ENCODE results near the gene PLEKHG5. TPM values are rescaled to one million over a fixed set of nuclear protein-coding genes. Genes with fewer than 3 reads are reported as not detected.
A peak's percentile ranks its signal among the peaks of the same experiment; 100 is the strongest.
"Not testable (repeated sequence)": the region's sequence is repeated elsewhere in the genome, so short reads cannot be mapped to it uniquely, and the experiment has no call there.

PLEKHG5 gene
- total RNA-seq, 1 donor from 2014 or later, result 0.22 TPM

- peaks cover 43% of the 10 kb centered on the region for H3K27me3 Mint-ChIP-seq
- TF ChIP-seq CTCF (IDR thresholded peaks at IDR 0.05), result no peak
- H3K4me1 Mint-ChIP-seq, result peaks cover 22% of the 10 kb centered on the region
- intact Hi-C loops (cut with micrococcal nuclease), result no loop called here
- ATAC-seq (ENCODE audit: low read depth) (peak; percentile 73), DNase-seq (no peak)
- CTCF ChIA-PET, result no interaction called here
- POLR2A ChIA-PET, result no interaction called here
- H3K27ac Mint-ChIP-seq, result no peak overlapping the region
- H3K36me3 Mint-ChIP-seq (ENCODE audit: low read depth), result no peaks in the 10 kb centered on the region
- H3K4me3 Mint-ChIP-seq, result peak overlapping the region; percentile 67
- no peaks in the 10 kb centered on the region for H3K9me3 Mint-ChIP-seq
Measured at GRCh38 chr1:6460301-6461050, 31.0 kb downstream of the PLEKHG5 start.

DNA sequence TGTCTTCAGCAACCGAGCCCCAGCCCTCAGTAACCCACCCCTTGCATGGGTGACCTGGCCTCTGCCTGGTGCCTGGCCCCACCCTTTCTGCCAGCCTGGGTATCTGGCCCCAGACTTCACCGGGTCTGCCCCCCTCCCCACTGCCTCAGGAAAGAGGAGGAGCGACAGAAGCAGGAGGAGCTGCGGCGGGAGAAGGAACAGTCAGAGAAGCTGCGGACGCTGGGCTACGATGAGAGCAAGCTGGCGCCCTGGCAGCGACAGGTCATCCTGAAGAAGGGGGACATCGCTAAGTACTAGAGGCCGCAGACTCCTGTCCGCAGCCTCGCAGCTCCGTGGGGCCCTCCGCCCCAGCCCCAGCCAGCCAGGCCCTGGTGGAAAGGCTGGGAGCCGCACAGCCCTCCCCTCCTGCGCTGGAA, 31.6 kb downstream of the PLEKHG5 start:
- Mint-ChIP-seq H3K36me3 (ENCODE audit: low read depth) (no peaks in the 10 kb centered on the region), H3K27me3 (peaks cover 43% of the 10 kb centered on the region), H3K9me3 (no peaks in the 10 kb centered on the region), H3K4me1 (peaks cover 22% of the 10 kb centered on the region), H3K27ac (no peak overlapping the region), H3K4me3 (peak overlapping the region; percentile 67)
- intact Hi-C loops (cut with micrococcal nuclease), result no loop called here
- POLR2A ChIA-PET, result interaction anchor here (0.8 kb wide), 1 partner anchor 10 kb away, joined by 3 read pairs; no protein-coding TSS in a partner anchor
- CTCF ChIA-PET, result no interaction called here
- TF ChIP-seq CTCF (IDR thresholded peaks at IDR 0.05), result no peak
- ATAC-seq (ENCODE audit: low read depth), result peak; percentile 12
- DNase-seq, result no peak

DNA sequence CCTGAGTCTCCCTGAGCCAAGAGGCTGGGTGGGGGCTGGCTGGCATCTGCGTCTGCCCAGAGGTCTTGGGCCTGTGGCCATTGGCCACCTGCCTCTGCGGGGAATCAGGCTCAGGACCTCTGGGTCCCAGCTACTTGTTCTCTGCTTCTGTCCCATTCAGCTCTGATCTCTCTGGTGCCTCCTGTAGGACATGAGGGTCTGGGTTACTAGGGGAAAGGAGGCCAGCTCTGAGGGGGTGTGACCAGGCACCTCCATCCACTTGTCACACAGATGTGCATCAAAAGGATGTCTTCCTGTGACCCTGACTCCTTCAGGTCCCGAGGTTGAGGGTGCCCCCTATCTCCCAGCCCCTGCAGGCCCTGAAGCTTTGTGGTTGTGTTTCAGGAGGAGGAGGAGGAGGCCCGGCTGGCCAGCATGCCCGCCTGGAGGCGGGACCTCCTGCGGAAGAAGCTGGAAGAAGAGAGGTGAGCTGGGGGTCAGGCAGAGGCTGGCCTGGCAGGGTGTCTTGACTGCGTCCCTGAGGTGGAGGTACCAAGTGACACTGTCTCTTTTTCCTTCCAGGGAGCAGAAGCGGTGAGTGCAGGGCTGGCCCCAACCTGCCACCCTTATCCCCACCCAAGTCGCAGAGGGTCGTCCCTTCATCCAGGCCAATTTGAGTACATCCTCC, 34.5 kb downstream of the PLEKHG5 start:
- ChIA-PET CTCF (no interaction called here), POLR2A (no interaction called here)

DNA sequence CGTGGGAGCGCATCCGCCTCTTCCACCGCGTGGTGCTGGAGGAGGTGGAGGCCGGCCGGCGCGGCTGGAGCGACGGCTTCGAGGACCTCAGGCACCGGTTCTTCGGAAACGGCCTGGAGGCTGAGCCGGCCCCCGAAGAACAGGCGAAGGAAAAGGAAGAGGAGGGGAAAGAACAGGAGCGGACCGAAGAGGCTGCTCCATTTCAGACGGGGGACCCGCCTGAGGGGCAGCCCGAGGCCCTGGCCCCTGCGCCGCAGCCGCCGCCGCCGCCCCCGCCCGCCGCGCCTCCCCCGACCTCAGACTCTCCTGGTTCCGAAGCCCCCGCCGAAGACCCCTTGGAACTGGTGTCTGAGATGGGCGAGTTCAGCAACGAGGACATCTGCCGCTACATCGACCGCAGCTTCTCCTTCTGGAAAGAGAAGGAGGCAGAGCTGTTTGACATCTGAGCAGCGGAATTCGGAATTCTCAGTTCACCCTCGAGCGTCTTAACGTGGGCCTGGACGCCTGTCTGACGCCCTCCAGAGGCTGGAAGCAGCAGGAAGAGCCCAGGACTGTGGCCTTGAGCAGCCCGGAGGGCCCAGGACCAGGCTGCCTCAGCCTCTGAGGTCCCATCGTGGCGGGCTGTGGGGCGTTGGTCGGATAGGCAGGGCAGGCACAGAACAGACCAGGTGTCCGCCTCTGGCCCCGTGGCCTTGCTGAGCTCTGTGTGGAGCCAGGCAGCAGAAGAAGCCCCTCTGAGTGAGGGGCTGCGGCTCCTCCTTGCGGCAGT, 35.5 kb downstream of the PLEKHG5 start:
- H3K4me3 Mint-ChIP-seq; ATAC-seq (ENCODE audit: low read depth); H3K9me3 Mint-ChIP-seq; intact Hi-C loops (cut with micrococcal nuclease); H3K36me3 Mint-ChIP-seq (ENCODE audit: low read depth); POLR2A ChIA-PET; CTCF ChIA-PET; DNase-seq; H3K27ac Mint-ChIP-seq: not testable (repeated sequence)
- peaks cover 20% of the 10 kb centered on the region for H3K4me1 Mint-ChIP-seq
- peaks cover 34% of the 10 kb centered on the region for H3K27me3 Mint-ChIP-seq

More for the DNA sequence above, 34.5 kb downstream of the PLEKHG5 start:
- ATAC-seq (ENCODE audit: low read depth) (no peak), DNase-seq (no peak)
- Mint-ChIP-seq H3K9me3 (no peaks in the 10 kb centered on the region), H3K36me3 (ENCODE audit: low read depth) (no peaks in the 10 kb centered on the region), H3K27me3 (peaks cover 37% of the 10 kb centered on the region), H3K4me3 (no peak overlapping the region), H3K27ac (no peak overlapping the region), H3K4me1 (peaks cover 22% of the 10 kb centered on the region)
- TF ChIP-seq CTCF (IDR thresholded peaks at IDR 0.05), result no peak
- intact Hi-C loops (cut with micrococcal nuclease), result no loop called here

DNA sequence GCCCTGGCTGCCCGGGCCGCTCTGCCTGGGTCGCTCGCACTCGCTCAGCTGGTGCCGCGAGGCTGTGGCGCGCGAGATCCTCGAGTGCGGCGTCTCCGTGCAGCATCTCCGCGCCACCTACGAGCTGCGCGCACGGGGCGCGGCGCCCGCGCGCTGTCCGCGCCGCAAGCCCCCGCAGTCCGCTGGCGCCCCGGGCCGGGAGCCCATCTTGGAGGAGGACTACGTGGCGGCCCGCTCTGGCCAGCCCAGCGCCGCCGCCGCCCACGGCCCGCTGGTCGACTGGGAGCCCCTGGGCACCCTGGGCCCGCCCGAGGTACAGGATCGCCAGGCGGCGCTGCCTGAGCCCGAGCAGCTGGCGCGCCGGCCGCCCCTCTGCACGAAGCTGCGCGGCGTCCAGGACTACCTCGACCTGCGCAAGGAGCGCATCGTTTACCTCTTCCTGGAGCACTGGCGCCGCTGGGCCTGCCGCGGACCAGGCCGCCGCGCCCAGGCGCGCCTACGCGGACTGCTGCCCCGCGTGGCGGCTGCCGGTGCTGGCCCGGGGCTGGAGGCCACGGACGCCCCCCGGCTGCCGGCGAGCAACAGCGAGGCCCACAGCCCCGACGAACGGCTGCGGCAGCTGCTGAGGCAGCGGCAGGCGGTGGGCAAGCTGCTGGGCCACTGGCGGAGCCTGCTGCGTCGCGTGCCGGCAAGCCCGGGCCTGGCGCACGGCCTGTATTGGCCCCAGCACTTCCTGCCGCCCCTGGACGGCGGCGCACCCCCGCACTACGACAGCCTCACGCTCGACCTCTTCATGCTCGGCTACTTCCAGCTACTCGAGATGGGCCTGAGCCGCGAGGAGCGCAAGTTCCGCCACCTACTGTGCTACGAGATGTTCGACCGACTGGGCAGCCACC, 36.4 kb downstream of the PLEKHG5 start:
- POLR2A ChIA-PET, result no interaction called here
- CTCF ChIA-PET, result no interaction called here
- ATAC-seq (ENCODE audit: low read depth), result no peak
- intact Hi-C loops (cut with micrococcal nuclease), result no loop called here
- peaks cover 11% of the 10 kb centered on the region for H3K4me1 Mint-ChIP-seq
- no peak for DNase-seq
- peaks cover 33% of the 10 kb centered on the region for H3K27me3 Mint-ChIP-seq
- no peak overlapping the region for H3K27ac Mint-ChIP-seq
- no peaks in the 10 kb centered on the region for H3K9me3 Mint-ChIP-seq
- no peak for TF ChIP-seq CTCF (IDR thresholded peaks at IDR 0.05)
- no peak overlapping the region for H3K4me3 Mint-ChIP-seq
- H3K36me3 Mint-ChIP-seq (ENCODE audit: low read depth), result no peaks in the 10 kb centered on the region

DNA sequence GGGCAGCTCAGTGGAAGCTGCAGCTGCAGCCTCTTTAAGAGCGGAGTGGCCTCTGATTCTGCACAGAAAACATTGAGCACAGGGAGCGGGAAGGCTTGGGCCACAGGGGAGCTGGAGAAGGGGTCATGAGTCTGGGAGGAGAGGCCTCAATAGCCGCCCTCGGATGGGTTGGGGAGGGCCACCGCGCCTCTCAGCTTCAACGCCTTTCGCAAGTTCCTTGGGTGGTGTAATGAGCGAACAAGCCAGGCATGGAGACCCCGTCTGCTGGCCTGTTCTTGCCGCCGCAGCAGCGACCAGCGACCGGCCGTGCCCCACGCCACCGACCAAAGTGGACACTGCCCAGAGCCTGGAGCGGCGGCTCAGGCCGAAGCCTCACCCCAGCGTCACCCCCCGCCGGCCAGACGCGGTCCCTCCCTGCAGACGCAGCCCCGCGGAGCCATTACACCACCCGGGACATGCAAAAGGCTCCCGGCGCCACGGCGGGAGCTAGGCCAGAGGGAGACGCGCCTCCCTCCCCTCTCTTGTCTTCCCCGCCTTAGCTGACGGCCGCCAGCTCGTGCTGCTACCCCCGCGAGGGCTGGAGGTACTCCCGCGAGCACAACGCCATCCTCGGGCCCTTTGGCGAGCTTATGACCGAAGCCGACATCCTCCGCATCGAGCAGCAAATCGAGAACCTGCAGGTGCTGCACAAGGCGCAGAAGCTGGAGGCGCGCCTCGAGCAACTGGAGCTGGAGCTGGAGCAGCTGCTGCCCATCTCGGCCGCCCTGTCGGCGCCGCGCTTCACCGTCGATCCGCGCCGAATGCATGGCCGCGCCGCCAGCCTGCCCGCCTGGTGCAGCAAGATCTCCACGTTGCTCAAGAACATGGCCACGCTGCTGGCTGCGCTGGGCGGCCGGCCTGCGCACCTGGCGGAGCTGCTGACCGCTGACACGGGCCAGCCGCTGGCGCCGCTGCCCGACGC, 37.3 kb downstream of the PLEKHG5 start:
- H3K4me1 Mint-ChIP-seq; CTCF ChIA-PET; H3K27ac Mint-ChIP-seq; H3K36me3 Mint-ChIP-seq (ENCODE audit: low read depth); DNase-seq; ATAC-seq (ENCODE audit: low read depth); intact Hi-C loops (cut with micrococcal nuclease); H3K9me3 Mint-ChIP-seq; H3K4me3 Mint-ChIP-seq; POLR2A ChIA-PET: not testable (repeated sequence)
- H3K27me3 Mint-ChIP-seq, result peaks cover 35% of the 10 kb centered on the region
